Astrocyte of the spinal cord (primary cell): ENCODE data around the gene PHF23.

Experiments used
- DNase-seq: peaks from one replicate; pipeline ENCODE4 v3.0.0; 2011; ENCODE audit warnings: low read depth, low spot score
- H3K4me3 ChIP-seq: 2 replicates; pipeline ENCODE4 v1.5.1; 2011; ENCODE audit warnings: low read depth, mild to moderate bottlenecking, low read length, moderate library complexity
- in situ Hi-C: cut with HindIII; loops from 2 replicates; pipeline ENCODE4 v1.10.0; 2017; ENCODE audit warnings: low sequenced_read_pairs
- TF ChIP-seq, protein P1 (sequence below): IDR thresholded peaks from 2 replicates; pipeline ENCODE4 v1.5.1; 2012; ENCODE audit warnings: low read depth, mild to moderate bottlenecking, low read length, inconsistent platforms

The PHF23 gene

DNA sequence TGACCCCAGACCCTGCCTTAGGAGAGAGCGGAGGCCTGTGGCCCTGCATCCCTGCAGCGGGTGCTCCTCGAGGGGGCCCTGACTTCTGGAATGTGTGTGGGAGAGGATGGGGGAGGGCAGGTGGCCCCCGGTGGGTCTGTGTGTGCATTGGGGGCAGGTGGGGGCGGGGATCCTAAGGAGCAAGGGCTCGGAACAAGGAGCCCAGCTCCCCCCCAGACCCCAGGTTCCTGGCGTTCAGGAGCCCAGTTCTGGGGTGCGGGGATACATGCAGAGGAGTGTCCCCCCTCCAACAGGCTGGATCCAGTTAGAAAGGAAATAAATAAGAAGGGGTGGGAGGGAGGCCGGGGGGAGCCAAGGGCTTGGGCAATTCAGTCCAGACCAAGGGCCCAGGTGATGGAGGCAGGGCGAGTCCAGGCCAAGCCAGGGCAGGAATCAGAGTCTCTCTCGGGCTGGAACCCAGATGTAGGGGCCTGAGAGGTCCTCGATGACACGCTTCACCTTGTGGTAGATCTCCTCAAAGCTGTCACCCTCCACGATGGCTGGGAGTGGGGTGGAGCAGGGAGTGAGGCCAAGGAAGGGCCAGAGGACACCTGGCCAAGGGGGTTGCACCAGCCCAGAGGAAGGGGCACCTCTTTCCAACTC, 48.9 kb downstream of the PHF23 start:
- in situ Hi-C loops = no loop called here
- DNase-seq = no peak
- TF ChIP-seq, protein P1, sequence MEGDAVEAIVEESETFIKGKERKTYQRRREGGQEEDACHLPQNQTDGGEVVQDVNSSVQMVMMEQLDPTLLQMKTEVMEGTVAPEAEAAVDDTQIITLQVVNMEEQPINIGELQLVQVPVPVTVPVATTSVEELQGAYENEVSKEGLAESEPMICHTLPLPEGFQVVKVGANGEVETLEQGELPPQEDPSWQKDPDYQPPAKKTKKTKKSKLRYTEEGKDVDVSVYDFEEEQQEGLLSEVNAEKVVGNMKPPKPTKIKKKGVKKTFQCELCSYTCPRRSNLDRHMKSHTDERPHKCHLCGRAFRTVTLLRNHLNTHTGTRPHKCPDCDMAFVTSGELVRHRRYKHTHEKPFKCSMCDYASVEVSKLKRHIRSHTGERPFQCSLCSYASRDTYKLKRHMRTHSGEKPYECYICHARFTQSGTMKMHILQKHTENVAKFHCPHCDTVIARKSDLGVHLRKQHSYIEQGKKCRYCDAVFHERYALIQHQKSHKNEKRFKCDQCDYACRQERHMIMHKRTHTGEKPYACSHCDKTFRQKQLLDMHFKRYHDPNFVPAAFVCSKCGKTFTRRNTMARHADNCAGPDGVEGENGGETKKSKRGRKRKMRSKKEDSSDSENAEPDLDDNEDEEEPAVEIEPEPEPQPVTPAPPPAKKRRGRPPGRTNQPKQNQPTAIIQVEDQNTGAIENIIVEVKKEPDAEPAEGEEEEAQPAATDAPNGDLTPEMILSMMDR = no peak

DNA sequence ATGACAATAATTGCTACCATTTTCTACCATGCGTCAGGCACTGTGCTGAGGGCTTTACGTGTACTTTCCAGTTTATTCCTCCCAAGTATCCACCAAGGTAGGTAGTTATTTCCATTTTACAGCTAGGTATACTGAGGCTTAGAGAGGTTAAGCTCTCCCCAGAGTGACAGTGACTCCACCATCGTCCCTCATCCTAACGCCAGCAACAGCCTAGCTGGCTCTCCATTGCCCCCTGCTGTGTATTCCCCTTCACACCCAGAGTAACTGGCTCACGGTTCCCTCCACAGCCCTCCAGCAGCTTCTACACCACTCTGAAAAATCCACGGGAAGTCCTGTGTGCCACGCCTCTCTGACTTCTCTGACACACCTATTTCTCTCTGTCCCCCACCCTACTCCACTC, 53.0 kb downstream of the PHF23 start:
- no peak overlapping the region for H3K4me3 ChIP-seq
- DNase-seq = no peak
- in situ Hi-C loops = no loop called here
- TF ChIP-seq, protein P1 = peak; percentile 15

More for the DNA sequence above, 48.9 kb downstream of the PHF23 start:
- H3K4me3 ChIP-seq = no peak overlapping the region
